NCI-H1930 (cell line): ENCODE results near the gene LARGE2.

Experiments
- DNase-seq, 2 experiments: peaks; one replicate each; lab custom pipeline; 2025; lab: John Stamatoyannopoulos, UW

The LARGE2 gene

GRCh38 chr11:45922425-45923082, at the start of gene LARGE2:
Gene LARGE2, plus strand, starts transcription at chr11:45922656. Its CDS starts 227 bp downstream, at chr11:45922883.
- peak; percentile 76 to 81 for DNase-seq

- no peak for DNase-seq
Observed at GRCh38 chr11:45876401-45876800, 46.1 kb upstream of the LARGE2 start.

GRCh38 chr11:45877221-45877620, 45.2 kb upstream of the LARGE2 start:
- DNase-seq: no peak

- no peak for DNase-seq
Observed at GRCh38 chr11:45877845-45878244, 44.6 kb upstream of the LARGE2 start.

DNA sequence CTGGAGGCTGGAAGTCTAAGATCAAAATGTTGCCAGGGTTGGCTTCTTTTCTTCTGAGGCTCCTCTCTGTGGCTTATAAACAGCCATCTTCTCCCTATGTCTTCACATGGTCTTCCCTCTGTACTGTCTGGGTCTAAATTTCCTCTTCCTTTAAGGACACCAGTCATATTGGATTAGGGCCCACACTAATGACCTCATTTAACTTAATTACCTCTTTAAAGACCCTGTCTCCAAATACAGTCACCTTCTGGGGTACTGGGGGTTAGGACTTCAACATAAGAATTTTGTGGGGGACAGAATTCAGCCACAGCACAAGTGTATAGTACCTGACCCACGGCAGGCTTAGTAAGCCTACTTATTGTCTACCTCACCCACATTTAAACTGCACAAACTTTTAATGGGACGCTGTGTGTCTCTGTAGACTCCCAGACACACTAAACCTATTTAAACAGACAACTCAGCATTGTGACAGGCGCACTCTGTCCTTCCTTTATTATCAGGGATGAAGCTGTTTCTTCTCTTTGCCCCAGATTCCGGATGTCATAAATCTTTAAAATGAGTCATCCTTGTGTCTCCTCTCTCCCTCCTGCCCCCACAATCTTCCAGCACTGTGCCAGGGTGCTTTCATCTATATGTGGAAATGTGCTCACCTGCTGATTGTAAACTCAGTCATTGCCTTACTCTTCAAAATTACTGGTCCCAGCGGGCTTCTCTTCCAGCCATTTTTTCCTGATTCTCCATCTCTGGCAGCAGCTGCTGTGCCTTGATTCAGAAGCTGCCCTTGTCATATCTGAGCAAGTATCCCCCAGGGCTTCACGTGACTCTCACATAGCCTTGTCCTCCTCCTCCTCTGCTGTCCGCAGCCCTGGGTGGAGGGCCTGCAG, 42.4 kb upstream of the LARGE2 start:
- no peak for DNase-seq

DNA sequence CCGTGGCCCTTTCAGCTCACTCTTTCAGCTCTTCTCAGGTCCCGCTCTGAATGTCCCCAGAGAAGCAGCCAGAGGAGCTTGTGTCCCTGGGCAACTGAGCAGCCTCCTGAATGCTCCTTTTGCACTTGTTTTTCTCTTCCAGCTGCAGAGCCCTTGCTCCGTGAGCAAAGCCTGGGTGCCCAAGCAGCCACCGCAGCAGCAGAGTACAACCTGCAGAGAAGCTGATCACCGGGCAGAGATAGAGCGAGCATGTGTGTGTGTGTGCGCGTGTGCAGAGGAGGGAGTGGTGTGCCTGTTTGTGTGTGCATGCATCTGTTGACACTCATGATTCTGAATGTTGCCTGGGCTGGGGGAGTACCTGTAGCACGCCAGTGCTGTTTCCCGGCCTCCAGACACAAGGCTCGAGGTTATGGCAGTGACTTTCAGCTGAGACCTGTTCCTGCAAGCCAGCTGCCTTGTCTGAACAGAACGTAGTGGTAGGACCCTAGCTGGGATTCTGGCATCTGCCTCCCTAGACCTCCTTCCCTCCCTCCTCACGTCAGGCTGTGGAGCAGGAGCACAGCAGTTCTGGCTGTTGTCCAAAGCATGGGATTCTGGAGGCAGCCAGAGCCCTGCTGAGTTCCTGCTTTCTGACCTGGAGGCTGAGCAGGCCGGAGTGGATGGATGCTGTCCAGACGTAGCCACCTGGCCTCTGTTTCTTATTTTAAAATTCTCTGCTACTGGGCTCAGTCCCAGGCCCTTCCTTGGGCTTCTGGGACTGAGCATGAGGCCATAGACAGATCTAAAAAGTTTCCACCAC, 41.5 kb upstream of the LARGE2 start:
- no peak for DNase-seq

DNA sequence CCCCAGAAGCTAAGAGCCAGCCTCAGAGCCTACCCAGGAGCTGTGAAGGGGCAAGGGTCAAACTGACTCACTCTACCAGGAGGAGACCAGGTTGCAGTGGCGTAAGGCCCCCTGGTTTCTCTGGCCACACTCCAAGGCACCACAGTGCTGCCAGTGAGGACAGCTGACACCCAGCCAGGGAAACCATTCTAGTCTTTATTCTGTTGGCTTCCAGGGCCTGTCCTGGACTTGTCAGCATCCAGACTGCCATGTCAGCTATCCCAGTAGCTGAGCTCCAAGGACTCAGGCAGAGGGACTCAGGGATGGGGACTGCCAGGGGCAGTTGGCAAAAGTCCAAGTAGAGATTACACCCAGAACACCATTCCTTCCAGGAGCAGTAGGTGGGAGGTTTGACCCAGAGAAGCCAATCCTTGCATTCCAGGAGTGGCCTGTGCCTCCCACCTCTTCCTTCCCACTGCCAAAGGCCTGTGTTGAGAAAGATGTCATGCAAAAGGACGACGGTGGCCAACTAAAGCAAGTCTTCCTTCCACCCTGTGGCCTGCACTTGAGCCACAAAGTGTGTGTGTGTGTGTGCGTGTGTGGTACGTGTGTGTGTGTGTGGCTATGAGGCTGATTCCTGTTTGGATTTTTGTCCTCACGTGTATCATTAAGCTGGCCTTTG, 40.6 kb upstream of the LARGE2 start:
- DNase-seq: no peak

DNA sequence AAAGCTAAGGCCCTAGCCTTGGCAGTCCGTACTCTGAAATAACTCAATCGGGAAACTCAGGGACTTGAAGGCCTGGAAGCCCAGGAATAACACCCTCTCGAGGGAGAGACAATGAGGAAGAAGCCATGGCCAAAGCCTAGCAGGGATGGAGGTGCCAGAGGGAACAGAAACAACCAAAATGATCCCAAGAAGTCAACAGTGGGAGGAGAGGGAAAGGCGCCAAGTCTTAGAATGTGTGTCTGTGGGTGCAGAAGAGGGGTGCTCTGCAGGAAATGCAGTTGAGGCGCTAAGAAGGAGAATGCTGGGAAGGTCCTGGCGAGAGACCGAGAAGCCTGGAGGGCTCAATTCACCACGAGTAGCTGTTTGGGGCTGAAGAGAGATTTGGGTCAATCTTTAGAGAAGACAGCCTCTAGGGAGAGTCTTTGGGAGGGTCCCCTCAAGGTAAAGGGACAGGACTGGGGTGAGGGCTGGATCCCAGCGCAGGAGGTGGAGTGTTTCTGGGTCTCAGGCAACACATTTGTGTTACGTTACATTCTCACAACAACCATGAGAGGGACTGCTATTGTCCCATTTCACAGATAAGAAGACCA, 37.8 kb upstream of the LARGE2 start:
- DNase-seq: no peak

DNA sequence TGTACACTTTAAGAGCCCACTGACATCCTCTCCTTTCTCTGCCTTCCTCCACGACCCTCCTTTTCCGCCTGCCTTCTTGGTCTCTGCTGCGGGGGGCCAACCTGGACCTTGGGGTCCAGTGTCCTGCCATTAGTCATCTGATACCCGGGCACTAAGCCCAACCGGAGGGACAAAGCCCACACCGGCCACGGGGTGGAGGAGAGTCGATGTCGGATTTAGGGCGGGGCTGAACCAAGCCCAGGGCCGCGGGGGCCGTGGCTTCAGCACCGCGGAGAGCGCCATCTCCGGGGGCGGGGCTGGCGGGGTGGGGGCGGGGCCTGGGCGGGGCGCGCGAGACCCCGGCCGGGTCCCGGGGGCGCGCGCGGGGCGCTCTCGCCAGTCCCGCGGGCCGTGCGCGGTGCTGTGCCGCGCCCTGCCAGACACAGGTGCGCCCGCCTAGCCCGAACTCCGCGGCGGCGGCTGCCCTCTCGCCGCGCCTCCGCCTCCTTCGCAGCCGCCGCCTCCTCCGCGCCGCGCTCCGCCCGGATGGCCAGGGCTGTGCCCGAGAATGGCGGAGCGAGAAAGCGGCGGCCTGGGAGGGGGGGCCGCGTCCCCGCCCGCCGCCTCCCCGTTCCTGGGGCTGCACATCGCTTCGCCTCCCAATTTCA, 37.1 kb upstream of the LARGE2 start, which contains the start of gene MAPK8IP1:
Gene MAPK8IP1, plus strand, starts transcription at position 378 of the 647 bp plus-strand sequence. Its CDS starts 170 bp downstream, at position 548.
- peak; percentile 65 to 73 for DNase-seq

GRCh38 chr11:45885921-45886721, 36.3 kb upstream of the LARGE2 start:
- no peak for DNase-seq

- no peak for DNase-seq
Observed at GRCh38 chr11:45886816-45887520, 35.5 kb upstream of the LARGE2 start.

DNA sequence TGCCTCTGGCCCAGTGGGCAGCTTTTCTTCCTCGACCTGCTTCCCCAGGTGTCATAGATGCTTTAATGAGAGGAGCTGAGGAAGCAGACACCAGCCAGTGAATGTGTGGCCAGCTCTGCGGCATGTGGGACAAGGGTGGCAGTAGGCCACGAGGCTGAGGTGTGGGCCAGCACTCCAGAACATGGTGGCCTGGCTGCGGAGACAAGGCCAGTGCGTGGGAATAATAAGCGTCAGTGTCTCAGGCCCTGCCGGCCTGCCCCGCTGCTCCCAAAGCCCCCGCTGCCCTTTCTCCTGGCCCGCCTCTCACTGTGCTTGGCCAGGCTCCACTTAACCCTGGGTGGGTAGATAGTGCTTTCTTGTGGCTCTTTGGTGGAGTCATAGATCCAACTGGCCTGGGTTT, 34.9 kb upstream of the LARGE2 start:
- DNase-seq: no peak

DNA sequence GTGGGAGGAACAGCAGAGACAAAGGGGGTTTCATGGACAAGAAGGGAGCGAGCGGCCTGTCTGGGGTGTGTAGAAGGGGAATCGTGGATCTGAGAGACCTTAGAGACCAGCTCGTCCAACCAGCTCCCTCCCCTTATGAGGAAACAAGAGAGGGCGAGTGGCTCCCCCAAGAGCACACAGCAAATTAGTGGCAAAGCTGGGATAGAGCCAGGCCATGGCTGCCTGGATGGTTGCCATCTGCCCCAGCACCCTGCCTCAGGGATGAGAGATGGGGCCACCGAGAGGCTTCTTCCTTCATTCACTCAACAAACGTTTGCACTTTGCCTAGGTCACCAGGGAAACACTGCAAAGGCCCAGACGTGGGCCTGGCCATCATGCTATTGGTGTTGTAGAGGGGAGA, 32.9 kb upstream of the LARGE2 start:
- no peak for DNase-seq

GRCh38 chr11:45889966-45890365, 32.5 kb upstream of the LARGE2 start:
- no peak for DNase-seq

- no peak for DNase-seq
Observed at GRCh38 chr11:45890886-45891550, 31.4 kb upstream of the LARGE2 start.

DNA sequence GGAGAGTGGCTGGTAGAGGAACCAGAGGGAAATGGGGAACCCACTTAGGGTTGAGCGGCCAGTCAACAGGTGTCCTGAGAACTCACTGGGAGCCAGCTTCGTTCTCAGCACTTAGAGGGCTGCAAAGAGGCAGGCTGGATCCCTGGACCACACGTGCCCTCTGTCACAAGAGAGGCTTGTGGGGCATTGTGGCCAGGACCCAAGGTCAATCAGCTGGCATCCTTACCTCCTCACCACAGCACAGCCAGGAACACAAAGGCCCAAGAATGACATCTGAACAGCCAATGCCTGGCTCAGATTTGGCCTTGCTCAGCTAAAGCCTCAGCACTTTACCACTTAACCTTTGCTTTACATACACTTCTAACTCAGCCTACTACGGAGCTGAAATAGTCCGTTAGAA, 29.6 kb upstream of the LARGE2 start:
- no peak for DNase-seq

DNA sequence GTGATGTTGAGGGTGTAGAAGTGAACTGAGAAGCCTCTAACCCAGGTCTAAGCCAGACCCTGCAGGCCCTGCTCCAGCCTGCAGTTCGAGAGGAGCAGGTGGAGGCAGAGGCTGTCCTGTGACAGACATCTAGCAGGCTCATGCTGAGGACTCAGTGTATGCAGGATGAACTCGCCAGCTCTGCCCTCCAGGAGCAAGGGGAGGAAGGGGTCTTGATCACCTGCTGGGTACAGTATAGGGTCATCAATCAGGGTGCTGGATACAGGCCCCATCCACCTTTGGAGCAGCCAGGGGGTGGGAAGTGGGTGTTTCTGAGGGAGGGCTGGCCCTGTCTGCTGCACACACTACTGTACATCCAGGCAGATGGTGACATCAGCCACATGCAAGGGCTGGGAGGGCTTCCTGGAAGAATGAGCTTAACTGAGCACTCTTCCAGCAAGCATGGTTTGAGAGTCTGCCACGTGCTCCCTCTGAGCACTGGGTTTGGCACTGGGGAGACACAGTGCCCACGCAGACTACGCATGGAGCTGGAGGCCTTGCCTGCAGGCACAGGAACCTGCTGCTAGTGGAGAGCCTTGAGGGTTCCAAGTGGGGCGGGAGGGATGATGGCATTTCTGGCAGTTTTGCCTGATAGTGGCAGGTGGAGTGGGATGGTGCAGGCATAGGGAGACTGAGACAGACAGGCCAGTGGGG, 27.8 kb upstream of the LARGE2 start:
- no peak for DNase-seq

DNA sequence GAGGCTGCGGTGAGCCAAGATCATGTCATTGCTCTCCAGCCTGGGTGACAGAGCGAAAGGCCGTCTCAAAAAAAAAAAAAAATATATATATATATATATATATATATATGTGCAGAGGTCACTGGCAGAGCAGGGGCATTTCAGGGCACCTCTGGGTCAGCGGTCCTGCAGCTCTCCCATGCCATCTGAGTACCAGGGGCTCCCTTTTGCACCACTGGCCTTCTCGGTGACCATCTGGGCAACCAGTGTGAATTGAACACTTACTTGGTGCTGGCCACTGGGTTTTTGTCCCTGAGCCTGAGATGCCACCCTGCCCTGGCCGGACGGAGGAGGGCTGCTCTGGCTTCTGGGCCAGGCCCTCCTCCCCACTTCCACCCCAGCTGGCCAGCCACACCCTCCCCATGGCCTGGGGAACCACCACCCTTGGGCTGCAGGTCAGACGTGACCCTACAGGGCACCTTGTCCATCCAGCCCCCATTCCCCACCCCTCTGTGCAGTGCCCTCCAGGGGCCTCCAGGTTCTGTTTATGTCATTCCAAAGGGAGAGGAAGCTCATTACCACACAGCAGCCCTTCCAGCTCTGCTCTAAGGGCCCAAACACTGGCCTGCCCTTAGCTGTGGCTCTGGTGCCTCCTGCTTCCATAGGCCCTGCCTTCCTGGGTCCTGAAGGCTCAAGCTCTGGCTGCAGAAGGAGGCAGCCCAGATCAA, 26.8 kb upstream of the LARGE2 start:
- DNase-seq: no peak
